ENCODE results near the gene CIT. TPM values are rescaled to one million over a fixed set of nuclear protein-coding genes. Genes with fewer than 3 reads are reported as not detected.

The CIT gene
- total RNA-seq, 4 donors from 2014 or later = 10.3 to 75.9 (median 21.9) TPM

- Histone ChIP-seq H3K27ac (no peak overlapping the region), H3K4me1 (no peaks in the 10 kb centered on the region), H3K27me3 (no peaks in the 10 kb centered on the region), H3K36me3 (no peaks in the 10 kb centered on the region), H3K9me3 (no peaks in the 10 kb centered on the region), H3K4me3 (no peak overlapping the region)
- DNase-seq = no peak
- TF ChIP-seq, protein P1, sequence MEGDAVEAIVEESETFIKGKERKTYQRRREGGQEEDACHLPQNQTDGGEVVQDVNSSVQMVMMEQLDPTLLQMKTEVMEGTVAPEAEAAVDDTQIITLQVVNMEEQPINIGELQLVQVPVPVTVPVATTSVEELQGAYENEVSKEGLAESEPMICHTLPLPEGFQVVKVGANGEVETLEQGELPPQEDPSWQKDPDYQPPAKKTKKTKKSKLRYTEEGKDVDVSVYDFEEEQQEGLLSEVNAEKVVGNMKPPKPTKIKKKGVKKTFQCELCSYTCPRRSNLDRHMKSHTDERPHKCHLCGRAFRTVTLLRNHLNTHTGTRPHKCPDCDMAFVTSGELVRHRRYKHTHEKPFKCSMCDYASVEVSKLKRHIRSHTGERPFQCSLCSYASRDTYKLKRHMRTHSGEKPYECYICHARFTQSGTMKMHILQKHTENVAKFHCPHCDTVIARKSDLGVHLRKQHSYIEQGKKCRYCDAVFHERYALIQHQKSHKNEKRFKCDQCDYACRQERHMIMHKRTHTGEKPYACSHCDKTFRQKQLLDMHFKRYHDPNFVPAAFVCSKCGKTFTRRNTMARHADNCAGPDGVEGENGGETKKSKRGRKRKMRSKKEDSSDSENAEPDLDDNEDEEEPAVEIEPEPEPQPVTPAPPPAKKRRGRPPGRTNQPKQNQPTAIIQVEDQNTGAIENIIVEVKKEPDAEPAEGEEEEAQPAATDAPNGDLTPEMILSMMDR (IDR thresholded peaks at IDR 0.05) = no peak
- no peak for TF ChIP-seq POLR2A (IDR thresholded peaks at IDR 0.05)
These were observed 40.3 kb downstream of the CIT start for GRCh38 chr12:119836781-119837180.

DNA sequence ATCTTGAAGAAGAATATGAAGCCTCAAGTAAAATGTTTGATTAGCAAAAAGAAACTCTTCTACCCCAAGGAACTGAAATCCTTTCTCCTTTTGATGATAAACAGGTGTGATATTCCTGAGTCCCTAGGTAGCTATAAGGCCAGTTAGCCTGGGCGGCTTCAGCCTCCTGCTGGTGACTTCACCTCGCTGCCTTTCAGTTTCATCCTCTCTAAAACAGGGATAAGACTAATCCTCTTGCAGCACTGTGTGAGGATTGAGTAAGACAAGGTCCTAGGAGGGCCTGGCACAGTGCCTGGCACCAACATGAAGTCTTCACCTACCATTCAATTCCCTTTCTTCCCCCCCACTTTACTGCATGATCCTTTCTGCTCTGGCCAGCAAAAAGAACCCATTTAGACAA, 42.1 kb downstream of the CIT start:
- H3K4me3 ChIP-seq = no peak overlapping the region
- no peaks in the 10 kb centered on the region for H3K27me3 ChIP-seq
- no peaks in the 10 kb centered on the region for H3K9me3 ChIP-seq
- no peak for DNase-seq
- no peaks in the 10 kb centered on the region for H3K36me3 ChIP-seq
- TF ChIP-seq, protein P1 (IDR thresholded peaks at IDR 0.05) = no peak
- TF ChIP-seq POLR2A (IDR thresholded peaks at IDR 0.05) = no peak
- H3K4me1 ChIP-seq = no peaks in the 10 kb centered on the region
- no peak overlapping the region for H3K27ac ChIP-seq

DNA sequence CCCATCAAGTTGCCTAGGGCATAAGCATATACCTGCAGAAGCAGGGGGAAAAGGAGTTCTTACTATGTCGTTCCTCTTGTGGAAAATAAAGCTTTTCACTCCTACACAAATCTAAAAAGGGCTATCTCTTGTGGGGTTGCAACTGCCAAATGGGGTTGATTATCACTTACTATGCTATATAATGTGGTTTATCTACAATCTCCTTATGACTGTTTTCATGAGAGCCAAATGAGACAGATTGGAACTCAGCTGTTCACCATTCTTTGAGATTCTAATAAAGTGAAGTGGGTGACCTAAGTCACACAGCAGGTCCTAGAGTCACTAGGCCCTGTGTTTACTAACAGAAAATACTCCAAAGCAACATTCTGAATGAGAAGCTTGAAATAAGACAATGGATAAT, 47.7 kb downstream of the CIT start:
- Histone ChIP-seq H3K4me1 (no peaks in the 10 kb centered on the region), H3K9me3 (no peaks in the 10 kb centered on the region), H3K27ac (no peak overlapping the region), H3K4me3 (no peak overlapping the region), H3K36me3 (no peaks in the 10 kb centered on the region), H3K27me3 (no peaks in the 10 kb centered on the region)
- no peak for DNase-seq
- TF ChIP-seq, protein P1 (IDR thresholded peaks at IDR 0.05) = no peak
- TF ChIP-seq POLR2A (IDR thresholded peaks at IDR 0.05) = no peak

GRCh38 chr12:119828300-119828699, 48.8 kb downstream of the CIT start:
- Histone ChIP-seq H3K27me3 (no peaks in the 10 kb centered on the region), H3K9me3 (no peaks in the 10 kb centered on the region), H3K27ac (no peak overlapping the region), H3K4me1 (no peaks in the 10 kb centered on the region), H3K4me3 (no peak overlapping the region), H3K36me3 (no peaks in the 10 kb centered on the region)
- DNase-seq = no peak
- TF ChIP-seq, protein P1 (IDR thresholded peaks at IDR 0.05) = no peak
- no peak for TF ChIP-seq POLR2A (IDR thresholded peaks at IDR 0.05)

DNA sequence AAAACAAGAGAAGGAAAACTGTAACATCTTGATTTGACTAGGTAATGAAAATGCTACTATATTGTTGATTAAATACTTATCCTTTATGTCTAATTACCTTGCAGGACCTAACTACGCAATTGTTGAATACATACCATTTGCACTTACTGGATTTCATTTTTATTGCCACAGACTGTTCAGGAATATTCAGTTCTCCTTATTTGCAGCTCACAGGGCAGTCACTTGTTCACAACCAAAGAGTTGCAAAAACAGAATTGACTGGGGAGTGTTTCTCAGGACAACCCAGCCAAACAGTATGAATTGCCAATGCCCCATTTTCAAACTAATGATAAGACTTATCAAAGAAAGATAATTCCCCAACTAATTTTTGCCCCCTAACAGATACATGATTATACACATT, 49.4 kb downstream of the CIT start:
- Histone ChIP-seq H3K9me3 (no peaks in the 10 kb centered on the region), H3K4me1 (no peaks in the 10 kb centered on the region), H3K27ac (no peak overlapping the region), H3K4me3 (no peak overlapping the region), H3K36me3 (no peaks in the 10 kb centered on the region), H3K27me3 (no peaks in the 10 kb centered on the region)
- TF ChIP-seq POLR2A (IDR thresholded peaks at IDR 0.05) = no peak
- TF ChIP-seq, protein P1 (IDR thresholded peaks at IDR 0.05) = no peak
- no peak for DNase-seq

All from Peyer's patch (tissue), 4 donors.